Fibroblast of skin of scalp (primary cell): ENCODE measurements around the gene FALEC.

Experiments used
- DNase-seq: peaks from one replicate; pipeline ENCODE4 v3.0.0-alpha.2; 2013

Gene FALEC

GRCh38 chr1:150512846-150513245 lies 2.7 kb upstream of the FALEC start:
- DNase-seq = no peak

- DNase-seq = no peak
Observed at GRCh38 chr1:150513351-150513791, 2.2 kb upstream of the FALEC start.

- no peak for DNase-seq
Observed at GRCh38 chr1:150514260-150514659, 1.3 kb upstream of the FALEC start.

GRCh38 chr1:150514913-150515327 lies 632 bp upstream of the FALEC start:
- no peak for DNase-seq

GRCh38 chr1:150516050-150516591 lies 569 bp downstream of the FALEC start:
- DNase-seq = no peak

GRCh38 chr1:150516616-150517015 lies 1.1 kb downstream of the FALEC start:
- DNase-seq = no peak

GRCh38 chr1:150521196-150521968 lies 5.8 kb downstream of the FALEC start:
- DNase-seq = no peak

- DNase-seq = no peak
Observed at GRCh38 chr1:150525348-150525747, 9.8 kb downstream of the FALEC start.

GRCh38 chr1:150528196-150528595 lies 12.6 kb downstream of the FALEC start:
- peak; percentile 75 for DNase-seq

GRCh38 chr1:150529017-150529416 lies 13.5 kb downstream of the FALEC start:
- no peak for DNase-seq

- DNase-seq = no peak
Observed at GRCh38 chr1:150530491-150531159, 15.1 kb downstream of the FALEC start.

- DNase-seq = no peak
Observed at GRCh38 chr1:150532860-150533259, 17.3 kb downstream of the FALEC start.

GRCh38 chr1:150534002-150534401 lies 18.4 kb downstream of the FALEC start:
- DNase-seq = no peak

GRCh38 chr1:150535511-150536287 lies 20.1 kb downstream of the FALEC start:
- peak; percentile 75 for DNase-seq

- DNase-seq = peak; percentile 46
Observed at GRCh38 chr1:150536836-150537731, 21.5 kb downstream of the FALEC start.

GRCh38 chr1:150537732-150538684 lies 22.5 kb downstream of the FALEC start:
- peak; percentile 93 for DNase-seq

GRCh38 chr1:150543500-150544143 lies 28.1 kb downstream of the FALEC start:
- no peak for DNase-seq

- DNase-seq = no peak
Observed at GRCh38 chr1:150544204-150544603, 28.7 kb downstream of the FALEC start.

- DNase-seq = no peak
Observed at GRCh38 chr1:150545486-150546032, 30.0 kb downstream of the FALEC start.
